C4-2B (cell line): ENCODE measurements around the gene HOXD4.

Source experiments
- ZFX ChIP-seq: fragments of 450-650 bp; IDR thresholded peaks from 2 replicates; pipeline ENCODE4 v1.6.1; 2017
- TF ChIP-seq, protein P1 (sequence below): fragments of 450-650 bp; conservative IDR thresholded peaks from 2 replicates; pipeline ENCODE4 v1.5.1; 2017; ENCODE audit warnings: mild to moderate bottlenecking

DNA sequence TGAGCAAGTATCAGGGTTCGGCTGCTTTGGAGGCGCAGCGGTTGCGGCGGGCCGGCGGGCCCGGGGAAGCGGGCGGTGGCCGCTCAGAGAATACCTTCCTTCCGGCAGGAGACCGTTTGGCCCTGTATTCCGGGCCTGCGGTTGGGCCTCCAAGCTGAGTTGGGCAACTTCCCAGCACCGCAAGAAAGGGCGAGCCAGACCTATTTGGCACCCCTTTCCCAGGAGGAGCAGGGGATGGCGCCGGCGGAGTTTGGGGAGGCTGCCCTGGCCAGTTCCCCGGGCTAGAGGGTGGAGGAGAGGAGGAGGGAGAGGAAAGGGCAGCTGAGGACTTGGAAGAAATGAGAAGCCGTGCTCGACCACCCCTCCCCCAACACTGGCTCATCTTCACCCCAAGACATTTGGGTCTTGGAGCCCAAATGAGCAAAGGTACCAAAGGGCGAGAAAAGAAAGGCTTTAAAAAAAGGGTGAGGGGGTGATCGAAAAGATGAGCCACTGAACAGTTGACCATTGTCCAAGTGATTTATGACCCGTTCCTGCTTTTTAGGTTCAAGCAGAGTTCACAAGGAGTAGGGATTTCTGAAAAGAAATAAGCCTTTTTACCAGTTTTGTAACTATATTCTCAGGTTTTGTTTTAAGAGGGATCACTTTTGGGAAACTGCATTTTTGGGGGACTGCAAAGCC, 14.2 kb downstream of the HOXD4 start:
- TF ChIP-seq, protein P1, sequence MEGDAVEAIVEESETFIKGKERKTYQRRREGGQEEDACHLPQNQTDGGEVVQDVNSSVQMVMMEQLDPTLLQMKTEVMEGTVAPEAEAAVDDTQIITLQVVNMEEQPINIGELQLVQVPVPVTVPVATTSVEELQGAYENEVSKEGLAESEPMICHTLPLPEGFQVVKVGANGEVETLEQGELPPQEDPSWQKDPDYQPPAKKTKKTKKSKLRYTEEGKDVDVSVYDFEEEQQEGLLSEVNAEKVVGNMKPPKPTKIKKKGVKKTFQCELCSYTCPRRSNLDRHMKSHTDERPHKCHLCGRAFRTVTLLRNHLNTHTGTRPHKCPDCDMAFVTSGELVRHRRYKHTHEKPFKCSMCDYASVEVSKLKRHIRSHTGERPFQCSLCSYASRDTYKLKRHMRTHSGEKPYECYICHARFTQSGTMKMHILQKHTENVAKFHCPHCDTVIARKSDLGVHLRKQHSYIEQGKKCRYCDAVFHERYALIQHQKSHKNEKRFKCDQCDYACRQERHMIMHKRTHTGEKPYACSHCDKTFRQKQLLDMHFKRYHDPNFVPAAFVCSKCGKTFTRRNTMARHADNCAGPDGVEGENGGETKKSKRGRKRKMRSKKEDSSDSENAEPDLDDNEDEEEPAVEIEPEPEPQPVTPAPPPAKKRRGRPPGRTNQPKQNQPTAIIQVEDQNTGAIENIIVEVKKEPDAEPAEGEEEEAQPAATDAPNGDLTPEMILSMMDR: no peak
- TF ChIP-seq ZFX: no peak
